GM21381 (cell line): ENCODE data around the gene FA2H.
A peak's percentile ranks its signal among the peaks of the same experiment; 100 is the strongest.
"Not testable (repeated sequence)": the region's sequence is repeated elsewhere in the genome, so short reads cannot be mapped to it uniquely, and the experiment has no call there.

ENCODE experiments used
- ATAC-seq: cut with Tn5 transposase; IDR thresholded peaks from one replicate; pipeline ENCODE4 v1.9.1; 2021; ENCODE audit warnings: mild to moderate bottlenecking, moderate library complexity; ENCODE audit not compliant: unreplicated experiment

Gene FA2H

GRCh38 chr16:74695450-74696422 lies 78.9 kb downstream of the FA2H start:
- ATAC-seq, result peak; percentile 76

- ATAC-seq, result no peak
Observed at GRCh38 chr16:74691093-74691855, 83.3 kb downstream of the FA2H start.

GRCh38 chr16:74682556-74682955 lies 92.1 kb downstream of the FA2H start:
- ATAC-seq, result no peak

GRCh38 chr16:74680681-74681080 lies 93.9 kb downstream of the FA2H start:
- no peak for ATAC-seq

- ATAC-seq, result no peak
Observed at GRCh38 chr16:74679983-74680382, 94.6 kb downstream of the FA2H start.

- no peak for ATAC-seq
Observed at GRCh38 chr16:74677868-74678267, 96.8 kb downstream of the FA2H start.

- ATAC-seq, result no peak
Observed at GRCh38 chr16:74673876-74674275, 100.7 kb downstream of the FA2H start.

- not testable (repeated sequence) for ATAC-seq
Observed at GRCh38 chr16:74668877-74669276, 105.7 kb downstream of the FA2H start.

- no peak for ATAC-seq
Observed at GRCh38 chr16:74667255-74667700, 107.3 kb downstream of the FA2H start.

GRCh38 chr16:74666425-74667254 lies 108.0 kb downstream of the FA2H start, which contains the start of gene RFWD3:
Gene RFWD3 (minus strand): TSS chr16:74666877. CDS start chr16:74661449, 5,428 bp downstream.
- peak; percentile 100 for ATAC-seq

GRCh38 chr16:74666010-74666421 lies 108.6 kb downstream of the FA2H start:
- ATAC-seq, result no peak
